ENCODE data around the gene PRKCA.
A peak's percentile ranks its signal among the peaks of the same experiment; 100 is the strongest.
"Not testable (repeated sequence)": the region's sequence is repeated elsewhere in the genome, so short reads cannot be mapped to it uniquely, and the experiment has no call there.

Gene PRKCA

GRCh38 chr17:66487981-66488468 lies 185.6 kb downstream of the PRKCA start:
- DNase-seq (ENCODE audit: low read depth in 2 of 2), result no peak

DNA sequence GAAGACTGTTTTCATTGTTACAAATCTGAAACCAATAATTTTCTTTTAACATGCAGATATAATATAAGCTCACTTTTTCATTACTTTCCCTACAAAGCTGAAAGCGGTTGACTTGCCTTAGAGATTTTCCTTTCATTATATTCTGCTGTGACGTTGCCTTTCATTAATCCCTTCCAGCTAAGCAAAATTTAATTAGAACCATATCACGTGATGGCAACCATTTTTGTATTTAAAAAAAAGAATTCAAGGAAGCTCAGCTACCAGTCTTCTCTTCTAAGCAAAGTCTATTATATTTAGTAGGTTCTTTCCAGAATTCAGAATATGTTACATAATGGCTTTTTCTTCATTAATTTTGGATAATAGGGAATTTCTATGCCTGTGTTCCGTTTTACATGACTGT lies 186.5 kb downstream of the PRKCA start:
- no peak for DNase-seq (ENCODE audit: low read depth in 2 of 2)

GRCh38 chr17:66489576-66489975 lies 187.2 kb downstream of the PRKCA start:
- DNase-seq (ENCODE audit: low read depth in 2 of 2), result not testable (repeated sequence)

DNA sequence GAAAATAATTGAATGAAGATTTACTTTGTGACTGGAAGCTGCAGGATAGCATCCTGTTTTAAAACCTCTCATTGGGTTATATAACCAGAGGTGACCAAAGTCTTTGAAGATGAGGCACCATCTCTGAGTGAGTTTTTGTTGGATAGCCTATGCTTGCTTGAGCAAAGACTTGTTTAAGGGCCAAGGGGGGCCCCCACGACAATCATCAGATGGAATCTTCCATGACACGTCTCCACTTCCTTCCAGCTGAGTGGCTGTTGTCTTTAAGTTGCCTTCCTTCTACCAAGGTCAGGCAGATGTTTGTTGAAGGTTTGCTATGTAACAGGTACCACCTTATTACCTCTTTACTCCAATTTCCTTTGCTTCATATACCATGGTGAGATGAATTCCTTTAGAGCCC lies 188.8 kb downstream of the PRKCA start:
- no peak for DNase-seq (ENCODE audit: low read depth in 2 of 2)

GRCh38 chr17:66491665-66492064 lies 189.3 kb downstream of the PRKCA start:
- DNase-seq (ENCODE audit: low read depth in 2 of 2), result no peak

DNA sequence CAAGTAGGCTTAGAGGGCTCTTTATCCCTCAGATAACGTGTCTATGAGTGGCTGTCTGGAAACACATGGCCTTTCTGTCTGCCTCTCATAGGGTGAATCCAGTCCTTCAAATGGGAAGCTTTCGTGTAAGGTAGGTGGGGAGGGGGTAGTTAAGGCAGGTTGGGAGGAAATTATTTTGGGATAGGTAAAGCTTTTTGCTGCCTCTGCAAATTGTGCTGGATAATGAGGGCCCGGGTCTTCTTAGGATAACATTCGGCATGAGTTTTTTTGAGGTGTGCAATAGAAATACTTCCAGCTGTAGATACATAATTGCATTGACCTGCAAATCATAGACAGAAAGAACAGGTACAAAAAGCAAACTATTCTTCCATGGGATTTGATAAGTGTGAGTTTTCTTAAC lies 189.7 kb downstream of the PRKCA start:
- DNase-seq (ENCODE audit: low read depth in 2 of 2), result no peak

DNA sequence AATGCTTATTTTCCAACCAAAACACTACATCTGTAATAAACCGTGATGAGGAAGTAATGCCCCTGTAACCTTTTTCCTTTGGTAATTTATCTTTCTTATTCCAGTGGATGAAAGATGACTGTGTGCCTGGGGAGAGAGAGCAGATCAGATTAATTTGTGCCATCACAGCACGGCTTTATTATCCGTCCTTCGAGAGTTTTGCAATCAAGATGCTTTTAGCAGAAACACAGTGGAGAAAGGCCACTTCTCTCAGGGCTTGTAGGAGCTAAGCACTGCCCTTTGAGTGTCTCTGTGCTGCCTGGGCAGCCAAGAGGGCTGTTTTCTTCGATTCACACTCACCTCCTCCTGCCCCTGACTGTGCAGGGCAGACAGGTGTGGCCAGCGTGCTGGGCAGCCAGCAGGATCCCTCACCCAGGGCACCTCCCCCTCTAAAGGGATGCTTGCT lies 190.2 kb downstream of the PRKCA start:
- peak; percentile 45 to 66 for DNase-seq (ENCODE audit: low read depth in 2 of 2)

DNA sequence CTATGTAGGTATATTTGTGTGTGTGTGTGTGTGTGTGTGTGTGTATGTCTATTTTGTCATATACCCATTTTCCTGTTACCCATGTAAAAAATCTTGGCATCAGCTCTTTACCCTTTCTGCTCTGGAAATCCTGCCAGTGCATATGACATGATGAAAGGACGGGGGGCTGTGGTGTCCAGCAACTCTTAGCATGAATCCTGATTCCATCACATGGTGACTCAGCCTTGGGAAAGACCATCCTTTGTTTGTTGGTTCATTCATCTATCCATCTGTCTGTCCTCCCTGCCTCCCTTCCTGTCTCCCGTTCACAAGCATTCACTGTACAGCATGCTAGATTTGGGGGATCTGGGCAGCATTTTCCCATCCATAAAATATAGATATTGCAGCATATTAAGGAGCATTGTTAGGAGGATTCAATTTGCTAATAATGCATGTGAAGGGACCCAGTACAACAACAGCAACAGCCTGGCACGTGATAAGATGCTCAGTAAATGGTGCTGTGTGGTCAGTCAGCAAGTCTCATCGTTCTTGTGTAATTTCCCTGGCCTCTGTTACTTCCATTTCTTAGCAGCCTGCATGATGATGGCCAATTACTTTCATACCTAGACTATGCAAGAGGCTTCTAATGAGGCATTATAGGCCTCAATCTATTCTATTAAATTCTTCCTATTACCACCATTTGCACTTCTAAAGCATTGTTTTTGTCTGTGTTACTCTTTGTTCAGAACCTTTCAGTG lies 191.0 kb downstream of the PRKCA start:
- no peak for DNase-seq (ENCODE audit: low read depth in 2 of 2)

- peak; percentile 61 to 68 for DNase-seq (ENCODE audit: low read depth in 2 of 2)
Measured at GRCh38 chr17:66494023-66494803, 191.8 kb downstream of the PRKCA start.

DNA sequence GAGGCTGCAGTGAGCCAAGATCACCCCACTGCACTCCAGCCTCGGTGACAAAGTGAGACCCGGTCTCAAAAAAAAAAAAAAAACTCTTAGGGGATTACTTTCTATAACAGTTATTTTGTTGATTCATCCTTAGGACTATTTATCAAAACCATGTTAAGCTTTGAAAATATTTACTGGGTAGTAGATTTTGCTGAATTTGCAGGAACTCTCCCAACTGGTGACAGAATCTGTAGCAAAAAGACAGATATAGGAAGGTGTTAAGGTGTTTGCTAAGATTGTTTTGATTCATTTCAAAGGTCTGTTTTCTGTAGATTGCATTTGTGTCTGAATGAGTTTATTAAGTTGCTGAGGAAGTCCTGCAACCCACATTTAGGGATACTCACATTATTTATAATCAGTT lies 192.6 kb downstream of the PRKCA start:
- no peak for DNase-seq (ENCODE audit: low read depth in 2 of 2)

- DNase-seq (ENCODE audit: low read depth in 2 of 2), result no peak
Measured at GRCh38 chr17:66496306-66496705, 193.9 kb downstream of the PRKCA start.

DNA sequence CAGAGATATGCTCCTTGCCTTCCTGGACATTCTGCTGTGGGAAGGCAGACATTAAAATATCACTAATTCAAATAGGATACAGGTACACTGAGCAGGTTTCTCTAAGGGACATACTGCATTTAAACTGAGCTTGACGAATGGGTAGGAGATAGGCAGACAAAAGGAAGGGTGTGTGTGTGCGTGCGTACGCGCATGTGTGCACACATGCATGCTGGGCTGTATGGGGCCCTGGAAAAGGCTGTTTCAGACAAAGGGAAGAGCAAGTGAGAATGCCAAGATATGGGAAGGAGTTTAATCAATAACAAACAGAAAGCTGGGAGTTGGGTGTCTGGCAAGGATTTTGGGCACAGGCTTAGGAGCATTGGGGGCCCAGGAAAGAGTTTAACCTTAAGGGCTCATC lies 196.2 kb downstream of the PRKCA start:
- no peak for DNase-seq (ENCODE audit: low read depth in 2 of 2)

DNA sequence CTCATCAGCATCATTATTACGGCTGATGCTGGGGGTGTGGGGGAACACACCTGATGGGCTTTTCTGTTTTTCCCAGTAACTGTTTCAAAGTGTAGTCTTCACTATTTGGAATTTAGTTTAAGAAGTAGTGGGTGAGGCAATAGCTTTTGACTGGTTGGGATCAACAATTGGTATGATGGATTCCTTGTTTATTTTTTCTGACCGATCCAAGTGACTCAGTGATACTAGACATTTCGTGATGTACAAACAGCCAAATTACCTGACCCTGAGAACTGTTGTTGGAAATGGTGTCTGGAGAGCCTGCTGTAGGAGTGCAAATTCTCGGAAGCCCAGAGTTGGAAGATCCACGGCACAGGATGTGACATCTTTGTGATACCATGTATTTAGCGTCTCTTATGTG lies 204.2 kb downstream of the PRKCA start:
- DNase-seq (ENCODE audit: low read depth in 2 of 2), result no peak

- DNase-seq (ENCODE audit: low read depth in 2 of 2), result peak in 1 of 2 experiments; percentile 46
Measured at GRCh38 chr17:66507103-66507923, 204.9 kb downstream of the PRKCA start.

DNA sequence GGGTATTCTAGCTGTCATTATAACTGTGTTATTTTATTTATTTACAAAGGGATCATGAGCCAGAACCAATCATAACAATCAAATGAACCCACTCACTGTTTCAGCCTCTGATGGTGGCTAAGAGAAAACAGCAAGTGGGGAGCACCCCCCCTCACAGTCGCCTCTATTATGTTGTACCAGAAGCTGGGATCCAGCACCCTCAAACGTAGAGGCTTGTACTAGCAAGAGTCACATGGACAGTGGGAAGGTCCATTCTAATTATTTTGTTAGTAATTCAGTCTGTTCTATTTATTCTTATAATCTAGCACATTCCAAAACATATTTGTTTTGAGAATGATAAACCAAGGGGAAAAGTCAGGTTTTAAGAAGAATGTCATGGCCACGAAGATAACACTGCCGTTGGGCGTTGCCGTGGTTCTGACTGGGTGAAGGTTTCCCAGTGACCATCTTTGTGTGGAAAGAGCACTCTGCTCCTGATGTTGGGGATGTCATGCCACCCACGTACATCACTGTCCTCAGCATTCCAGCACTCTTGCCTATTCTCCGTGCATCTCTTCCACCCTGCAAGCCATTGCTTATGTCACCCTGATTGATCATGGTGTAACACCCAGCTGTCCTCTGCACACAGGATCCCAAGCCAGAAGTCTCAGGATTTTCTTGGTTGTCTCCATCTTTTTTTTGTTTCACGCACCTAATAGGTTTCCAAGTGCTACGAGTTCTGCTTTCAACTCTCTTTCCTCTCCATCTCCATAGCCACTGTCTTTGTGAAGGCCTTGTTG lies 205.8 kb downstream of the PRKCA start:
- DNase-seq (ENCODE audit: low read depth in 2 of 2), result no peak

DNA sequence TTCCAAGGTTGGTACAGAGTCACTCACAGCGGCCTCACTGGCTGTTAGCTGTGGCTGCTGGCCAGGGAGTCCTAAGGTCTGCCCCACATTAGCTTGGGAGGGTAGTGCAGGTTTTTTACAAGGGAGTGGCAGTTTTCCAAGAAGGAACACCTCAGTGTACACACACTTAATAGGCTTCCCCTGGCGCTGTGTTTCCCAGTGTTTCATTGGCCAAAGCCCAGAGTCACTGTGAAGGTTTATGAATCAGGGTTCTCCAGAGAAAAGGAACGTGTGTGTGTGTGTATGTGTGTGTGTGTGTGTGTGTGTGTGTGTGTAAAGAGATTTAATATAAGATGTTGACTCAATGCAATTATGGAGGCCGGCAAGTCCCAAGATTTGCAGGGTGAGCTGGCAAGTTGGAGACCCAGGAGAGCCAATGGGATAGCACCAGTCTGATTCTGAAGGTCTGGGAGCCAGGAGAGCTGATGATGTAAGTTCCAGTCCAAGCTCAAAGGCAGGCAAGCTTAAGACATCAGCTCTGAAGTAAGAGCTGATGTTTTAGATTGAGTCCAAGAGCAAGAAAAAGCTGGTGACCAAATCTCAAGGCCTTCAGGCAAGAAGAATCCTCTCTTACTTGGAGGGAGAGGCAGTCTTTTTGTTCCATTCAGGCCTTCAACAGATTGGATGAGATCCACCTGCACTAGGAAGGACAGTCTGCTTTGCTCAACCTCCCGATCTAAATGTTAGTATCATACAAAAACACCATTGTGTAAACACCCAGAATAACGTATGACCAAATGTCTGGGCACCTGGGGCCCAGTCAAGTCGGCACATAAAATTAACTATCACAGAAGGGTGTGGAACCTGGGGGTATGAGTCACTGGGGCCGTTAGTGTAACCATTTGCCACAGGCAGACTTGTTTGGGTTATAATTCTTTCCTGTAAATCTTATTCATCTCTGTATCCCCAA lies 206.8 kb downstream of the PRKCA start:
- DNase-seq (ENCODE audit: low read depth in 2 of 2), result peak in 1 of 2 experiments; percentile 44

GRCh38 chr17:66509926-66510325 lies 207.5 kb downstream of the PRKCA start:
- DNase-seq (ENCODE audit: low read depth in 2 of 2), result no peak

- DNase-seq (ENCODE audit: low read depth in 2 of 2), result no peak
Measured at GRCh38 chr17:66511135-66511534, 208.7 kb downstream of the PRKCA start.

GRCh38 chr17:66514227-66514806 lies 211.9 kb downstream of the PRKCA start:
- DNase-seq (ENCODE audit: low read depth in 2 of 2), result no peak

GRCh38 chr17:66515974-66516373 lies 213.6 kb downstream of the PRKCA start:
- no peak for DNase-seq (ENCODE audit: low read depth in 2 of 2)

All from fibroblast of skin of left biceps (primary cell).